ENCODE results near the gene CHTF8.

CHTF8 gene

GRCh38 chr16:69115837-69116236 is 16.6 kb downstream of the CHTF8 start:
- no peak overlapping the region for H3K4me3 ChIP-seq (ENCODE audit: low read depth, low read length)
- no peak for TF ChIP-seq CTCF (IDR thresholded peaks at IDR 0.05; ENCODE audit: low read depth, low read length)

- no peak for TF ChIP-seq CTCF (IDR thresholded peaks at IDR 0.05; ENCODE audit: low read depth, low read length)
- no peak overlapping the region for H3K4me3 ChIP-seq (ENCODE audit: low read depth, low read length)
These were observed 17.0 kb downstream of the CHTF8 start for GRCh38 chr16:69115361-69115760.

GRCh38 chr16:69114976-69115355 is 17.4 kb downstream of the CHTF8 start:
- no peak for TF ChIP-seq CTCF (IDR thresholded peaks at IDR 0.05; ENCODE audit: low read depth, low read length)
- no peak overlapping the region for H3K4me3 ChIP-seq (ENCODE audit: low read depth, low read length)

GRCh38 chr16:69114346-69114975 is 17.9 kb downstream of the CHTF8 start:
- no peak for TF ChIP-seq CTCF (IDR thresholded peaks at IDR 0.05; ENCODE audit: low read depth, low read length)

GRCh38 chr16:69113216-69113615 is 19.2 kb downstream of the CHTF8 start:
- no peak overlapping the region for H3K4me3 ChIP-seq (ENCODE audit: low read depth, low read length)
- TF ChIP-seq CTCF (IDR thresholded peaks at IDR 0.05; ENCODE audit: low read depth, low read length), result no peak

More at GRCh38 chr16:69114346-69114975, 17.9 kb downstream of the CHTF8 start:
- no peak overlapping the region for H3K4me3 ChIP-seq (ENCODE audit: low read depth, low read length)

GRCh38 chr16:69112285-69113129 is 19.9 kb downstream of the CHTF8 start:
- peak; percentile 82 for TF ChIP-seq CTCF (IDR thresholded peaks at IDR 0.05; ENCODE audit: low read depth, low read length)
- H3K4me3 ChIP-seq (ENCODE audit: low read depth, low read length), result no peak overlapping the region

GRCh38 chr16:69111876-69112230 is 20.5 kb downstream of the CHTF8 start:
- H3K4me3 ChIP-seq (ENCODE audit: low read depth, low read length), result no peak overlapping the region
- no peak for TF ChIP-seq CTCF (IDR thresholded peaks at IDR 0.05; ENCODE audit: low read depth, low read length)
